GM20000 (cell line): Measurements from ENCODE around the gene SSX2.
"Not testable (repeated sequence)": the region's sequence is repeated elsewhere in the genome, so short reads cannot be mapped to it uniquely, and the experiment has no call there.

Experiments used
- DNase-seq: peaks from one replicate; pipeline ENCODE4 v3.0.0; 2012; ENCODE audit warnings: low spot score

Gene SSX2

GRCh38 chrX:52707078-52707477, at the start of gene SSX2:
Gene SSX2, minus strand, starts transcription at chrX:52707178. Its CDS starts 1,429 bp downstream, at chrX:52705749.
- not testable (repeated sequence) for DNase-seq

GRCh38 chrX:52750952-52751351, 44.0 kb upstream of the SSX2 start, which contains the start of gene SSX2B:
Gene SSX2B, plus strand, starts transcription at chrX:52751252. Its CDS starts 1,429 bp downstream, at chrX:52752681.
- not testable (repeated sequence) for DNase-seq

- DNase-seq: not testable (repeated sequence)
Measured at GRCh38 chrX:52692034-52692433, 14.9 kb downstream of the SSX2 start.

GRCh38 chrX:52662218-52662617, 44.8 kb downstream of the SSX2 start:
- DNase-seq: not testable (repeated sequence)

- not testable (repeated sequence) for DNase-seq
Measured at GRCh38 chrX:52655475-52655874, 51.5 kb downstream of the SSX2 start.

GRCh38 chrX:52654800-52655199, 52.2 kb downstream of the SSX2 start, which contains the start of gene SSX7:
Gene SSX7, minus strand, starts transcription at chrX:52654900. Its CDS starts 1,428 bp downstream, at chrX:52653472.
- DNase-seq: not testable (repeated sequence)

- DNase-seq: not testable (repeated sequence)
Measured at GRCh38 chrX:52650676-52651075, 56.3 kb downstream of the SSX2 start.

- not testable (repeated sequence) for DNase-seq
Measured at GRCh38 chrX:52648956-52649355, 58.0 kb downstream of the SSX2 start.
